ENCODE measurements around the gene NUP58. TPM values are rescaled to one million over a fixed set of nuclear protein-coding genes. Genes with fewer than 3 reads are reported as not detected.

Gene NUP58
- polyA plus RNA-seq, 1 donor, result 33.6 TPM

DNA sequence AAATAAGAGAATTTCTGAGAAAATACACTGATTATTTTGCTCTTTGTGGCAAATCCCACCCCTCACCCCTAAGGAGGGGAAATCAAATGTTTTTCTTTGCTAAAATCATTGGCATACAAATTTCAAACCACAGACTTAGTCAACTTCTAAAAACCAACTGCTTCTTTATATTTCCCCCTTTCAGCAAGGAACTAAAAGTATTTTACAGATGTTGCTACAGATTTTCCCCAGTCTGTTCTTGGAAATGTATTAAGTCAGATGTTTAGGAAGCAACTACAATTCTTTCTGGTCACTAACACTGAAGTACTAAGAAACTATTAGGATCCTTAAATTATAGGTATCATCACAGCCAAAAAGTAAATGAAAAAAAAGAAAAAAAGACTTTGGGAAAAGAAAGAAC lies 21.0 kb upstream of the NUP58 start:
- Histone ChIP-seq H3K4me3 (ENCODE audit: low read length) (no peak overlapping the region), H3K27ac (ENCODE audit: low read length) (no peak overlapping the region), H3K4me1 (ENCODE audit: control insufficient read depth, insufficient read depth, low read length) (no peaks in the 10 kb centered on the region), H3K36me3 (ENCODE audit: control insufficient read depth, insufficient read depth, low read length) (no peaks in the 10 kb centered on the region), H3K9me3 (ENCODE audit: control insufficient read depth, low read depth, low read length) (no peaks in the 10 kb centered on the region), H3K27me3 (ENCODE audit: control insufficient read depth, insufficient read depth, low read length) (no peaks in the 10 kb centered on the region)
- no peak for DNase-seq

DNA sequence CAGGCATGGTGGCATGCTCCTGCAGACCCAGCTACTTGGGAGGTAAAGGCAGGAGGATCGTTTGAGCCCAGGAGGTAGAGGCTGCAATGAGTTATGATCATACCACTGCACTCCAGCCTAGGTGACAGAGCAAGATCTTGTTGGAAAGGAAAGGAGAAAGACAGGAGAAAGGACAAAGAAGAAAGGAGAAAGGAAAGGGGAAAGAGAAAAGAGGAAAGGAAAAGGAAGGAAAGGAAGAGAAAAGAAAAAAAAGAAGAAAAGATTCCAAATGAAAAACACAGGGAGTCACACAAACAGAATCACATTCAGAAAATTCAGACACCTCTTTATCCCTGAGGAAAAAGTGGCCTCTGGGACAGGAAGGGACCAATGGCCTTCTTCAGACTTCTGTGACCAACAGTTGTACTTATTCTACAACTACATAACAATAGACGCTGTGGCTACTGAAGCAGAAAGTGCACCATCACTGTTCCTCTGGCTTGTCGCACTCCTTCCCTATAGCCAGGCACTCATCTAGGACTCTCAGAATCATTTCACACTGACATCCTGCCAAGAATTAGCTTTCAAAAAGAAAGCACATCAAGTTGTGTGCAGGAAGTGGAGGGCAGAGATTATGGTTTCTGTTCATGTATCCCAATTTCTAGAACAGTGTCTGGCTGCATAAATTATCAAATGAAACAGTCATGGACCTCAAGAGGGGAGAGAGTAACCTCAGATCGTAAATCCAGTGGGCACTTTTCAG lies 20.1 kb upstream of the NUP58 start:
- no peaks in the 10 kb centered on the region for H3K36me3 ChIP-seq (ENCODE audit: control insufficient read depth, insufficient read depth, low read length)
- H3K4me3 ChIP-seq (ENCODE audit: low read length), result no peak overlapping the region
- no peak overlapping the region for H3K27ac ChIP-seq (ENCODE audit: low read length)
- no peak for DNase-seq
- H3K27me3 ChIP-seq (ENCODE audit: control insufficient read depth, insufficient read depth, low read length), result no peaks in the 10 kb centered on the region
- WGBS (ENCODE audit: insufficient coverage, low lambda C conversion rate), result 100% methylated on average over 1 of the region's 4 CpGs
- H3K9me3 ChIP-seq (ENCODE audit: control insufficient read depth, low read depth, low read length), result no peaks in the 10 kb centered on the region
- H3K4me1 ChIP-seq (ENCODE audit: control insufficient read depth, insufficient read depth, low read length), result no peaks in the 10 kb centered on the region

DNA sequence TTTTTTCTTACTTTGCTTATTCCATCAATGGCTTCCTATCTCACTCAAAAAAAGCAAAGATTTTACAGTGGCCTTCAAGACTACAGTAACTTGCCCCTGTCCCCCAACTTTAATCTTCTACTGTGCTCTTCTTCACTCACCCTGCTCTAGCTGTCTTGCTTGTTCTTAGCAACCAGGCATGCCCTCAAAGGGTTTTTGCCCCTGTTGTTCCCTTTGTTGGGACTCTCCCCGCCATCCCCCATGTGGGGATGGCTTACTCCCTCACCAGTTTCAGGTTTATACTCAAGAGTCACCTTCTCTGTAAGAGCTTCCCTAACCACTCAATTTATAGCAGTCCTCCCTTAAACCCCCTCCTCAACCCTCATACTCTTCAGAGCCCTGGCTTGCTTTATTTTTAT lies 19.5 kb upstream of the NUP58 start:
- Histone ChIP-seq H3K4me3 (ENCODE audit: low read length) (no peak overlapping the region), H3K9me3 (ENCODE audit: control insufficient read depth, low read depth, low read length) (no peaks in the 10 kb centered on the region), H3K36me3 (ENCODE audit: control insufficient read depth, insufficient read depth, low read length) (no peaks in the 10 kb centered on the region), H3K4me1 (ENCODE audit: control insufficient read depth, insufficient read depth, low read length) (no peaks in the 10 kb centered on the region), H3K27ac (ENCODE audit: low read length) (no peak overlapping the region), H3K27me3 (ENCODE audit: control insufficient read depth, insufficient read depth, low read length) (no peaks in the 10 kb centered on the region)
- DNase-seq, result no peak
- 89% methylated on average over 1 of the region's 1 CpG for WGBS (ENCODE audit: insufficient coverage, low lambda C conversion rate)

DNA sequence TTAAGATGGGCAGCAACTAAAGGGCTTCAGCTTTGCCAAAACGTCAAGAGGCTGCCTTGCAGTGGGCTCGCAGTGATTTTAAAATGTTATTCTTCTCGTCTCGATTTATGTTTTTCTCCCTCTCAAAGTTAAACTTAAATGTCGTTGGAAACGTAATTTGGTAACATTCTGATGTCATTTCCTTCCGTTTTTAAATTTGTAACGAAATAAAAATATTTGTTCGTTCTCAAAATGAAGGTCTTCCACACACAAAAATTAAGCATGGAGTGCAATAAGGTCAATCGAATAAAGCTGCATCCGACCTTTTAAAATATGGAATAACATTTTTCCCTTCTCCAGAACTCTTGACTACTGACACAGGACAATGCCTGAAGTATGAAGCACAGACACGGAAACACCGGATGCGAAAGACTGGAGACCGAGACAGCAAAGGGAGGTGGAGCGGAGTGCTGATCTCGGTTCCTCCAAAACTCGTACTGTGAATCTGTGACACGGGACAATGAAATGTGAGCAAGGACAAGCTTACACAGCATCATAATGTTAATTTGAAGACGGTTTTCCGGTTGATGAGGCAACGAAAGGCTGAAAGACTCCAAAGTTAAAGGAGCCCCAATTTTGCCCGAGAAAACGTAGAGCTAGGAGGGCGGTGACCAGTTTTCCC lies 15.0 kb upstream of the NUP58 start:
- WGBS (ENCODE audit: insufficient coverage, low lambda C conversion rate), result 32% methylated on average over 9 of the region's 25 CpGs
- peak overlapping the region; percentile 88 for H3K27ac ChIP-seq (ENCODE audit: low read length)
- no peaks in the 10 kb centered on the region for H3K36me3 ChIP-seq (ENCODE audit: control insufficient read depth, insufficient read depth, low read length)
- no peaks in the 10 kb centered on the region for H3K9me3 ChIP-seq (ENCODE audit: control insufficient read depth, low read depth, low read length)
- H3K4me3 ChIP-seq (ENCODE audit: low read length), result peak overlapping the region; percentile 78
- peak in 1 of 2 donors; percentile 50 for DNase-seq
- peaks cover 18% of the 10 kb centered on the region for H3K27me3 ChIP-seq (ENCODE audit: control insufficient read depth, insufficient read depth, low read length)
- no peaks in the 10 kb centered on the region for H3K4me1 ChIP-seq (ENCODE audit: control insufficient read depth, insufficient read depth, low read length)

DNA sequence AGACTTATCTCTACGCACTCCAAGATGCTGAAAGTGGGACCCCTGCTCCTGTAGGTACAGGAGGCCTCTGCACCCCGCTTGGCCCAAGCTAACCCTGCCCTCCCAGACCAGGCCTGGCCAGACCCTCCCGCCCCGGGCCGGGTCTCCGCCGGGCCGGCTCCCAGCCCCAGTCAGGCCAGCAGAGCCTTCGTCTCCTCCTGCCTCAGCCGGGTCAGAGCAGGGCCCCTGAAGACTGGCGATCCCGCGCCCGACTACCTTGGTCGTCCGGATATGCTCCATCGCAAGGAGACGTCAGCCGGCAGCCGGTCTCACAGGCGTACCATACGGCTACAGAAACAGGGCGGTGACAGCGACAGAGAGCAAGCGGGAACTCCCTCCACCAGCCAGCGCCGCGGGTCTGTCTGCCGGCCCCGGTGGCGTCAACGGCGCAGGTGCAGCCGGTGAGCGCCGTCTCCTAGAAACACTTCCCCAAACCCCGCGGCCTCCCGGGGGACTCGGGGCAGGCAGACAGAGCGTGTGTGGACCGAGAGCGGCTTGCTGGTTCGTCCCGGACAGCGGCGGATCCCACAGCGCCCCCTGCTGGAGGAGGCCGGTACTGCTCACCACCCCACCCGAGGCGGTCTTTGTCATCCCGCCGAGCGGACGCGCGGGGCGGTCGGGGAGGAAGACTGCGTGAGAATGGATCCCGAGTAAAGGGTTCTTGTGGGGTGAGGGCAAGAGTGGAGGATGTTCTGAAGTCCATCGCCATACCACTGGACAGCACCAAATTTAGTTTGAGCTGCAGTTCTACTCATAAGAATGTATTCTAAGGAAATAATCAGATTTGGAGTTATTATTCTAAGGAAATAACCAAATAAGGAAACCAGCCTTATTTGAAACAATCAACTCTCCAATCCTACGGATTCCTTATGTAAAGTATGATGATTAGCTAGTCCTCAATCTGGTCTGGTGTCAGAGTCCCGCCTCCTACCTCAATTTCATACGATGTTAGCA lies 14.2 kb upstream of the NUP58 start, which contains the start of gene MTMR6:
MTMR6 (minus strand) TSS at position 520 of the 993 bp plus-strand sequence; CDS start at position 279, 241 bp downstream.
- H3K4me1 ChIP-seq (ENCODE audit: control insufficient read depth, insufficient read depth, low read length), result no peaks in the 10 kb centered on the region
- WGBS (ENCODE audit: insufficient coverage, low lambda C conversion rate), result no CpG with 5 or more reads among the region's 65 CpGs
- peak; percentile 82 to 93 for DNase-seq
- no peaks in the 10 kb centered on the region for H3K9me3 ChIP-seq (ENCODE audit: control insufficient read depth, low read depth, low read length)
- H3K4me3 ChIP-seq (ENCODE audit: low read length), result peak within 1 kb of the TSS; percentile 78
- peak within 1 kb of the TSS; percentile 88 for H3K27ac ChIP-seq (ENCODE audit: low read length)
- H3K27me3 ChIP-seq (ENCODE audit: control insufficient read depth, insufficient read depth, low read length), result peaks cover 22% of the 10 kb centered on the region
- no peaks in the 10 kb centered on the region for H3K36me3 ChIP-seq (ENCODE audit: control insufficient read depth, insufficient read depth, low read length)

DNA sequence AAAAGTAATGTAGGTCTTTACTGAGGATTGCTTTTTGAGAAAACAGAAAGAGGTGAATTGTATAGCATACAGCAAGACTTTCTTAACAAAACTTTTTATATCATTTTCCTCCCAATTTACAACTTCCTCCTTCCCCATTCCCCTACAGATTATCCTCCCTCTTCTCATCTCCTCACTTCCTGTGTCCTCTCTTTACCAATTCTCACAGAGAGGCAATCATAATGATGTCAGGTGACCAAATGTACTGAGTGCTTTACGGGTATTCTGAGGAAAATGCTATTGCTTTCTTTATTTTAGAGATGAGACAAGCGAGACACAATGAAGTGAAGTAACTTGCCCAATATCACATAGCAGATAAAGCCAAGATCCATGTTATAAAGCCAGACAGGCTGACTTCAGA lies 12.5 kb upstream of the NUP58 start:
- Histone ChIP-seq H3K27me3 (ENCODE audit: control insufficient read depth, insufficient read depth, low read length) (peaks cover 25% of the 10 kb centered on the region), H3K27ac (ENCODE audit: low read length) (no peak overlapping the region), H3K4me3 (ENCODE audit: low read length) (no peak overlapping the region), H3K4me1 (ENCODE audit: control insufficient read depth, insufficient read depth, low read length) (no peaks in the 10 kb centered on the region), H3K36me3 (ENCODE audit: control insufficient read depth, insufficient read depth, low read length) (no peaks in the 10 kb centered on the region), H3K9me3 (ENCODE audit: control insufficient read depth, low read depth, low read length) (no peaks in the 10 kb centered on the region)
- DNase-seq, result no peak
- WGBS (ENCODE audit: insufficient coverage, low lambda C conversion rate), result 70% methylated on average over 2 of the region's 2 CpGs

DNA sequence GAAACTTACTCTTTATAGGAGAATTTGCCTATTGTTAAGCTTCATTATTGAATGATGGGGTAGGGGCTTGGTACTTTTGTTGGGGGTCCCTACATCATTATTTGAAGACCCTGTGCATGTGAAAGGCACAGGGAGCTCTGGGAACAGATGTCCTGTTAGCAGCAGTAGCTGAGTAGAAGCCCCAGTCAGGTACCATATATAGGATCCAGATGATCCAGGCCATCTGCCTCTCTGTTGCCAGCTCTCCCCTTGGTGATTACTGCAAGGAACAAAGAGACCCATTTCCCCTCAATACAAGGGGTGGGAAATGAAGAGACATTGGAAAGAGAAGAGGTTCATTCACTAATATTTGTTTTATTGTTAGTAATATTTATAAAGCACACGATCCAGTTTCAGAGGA lies 9.7 kb upstream of the NUP58 start:
- WGBS (ENCODE audit: insufficient coverage, low lambda C conversion rate), result no CpG with 5 or more reads among the region's 1 CpG
- Histone ChIP-seq H3K27ac (ENCODE audit: low read length) (no peak overlapping the region), H3K27me3 (ENCODE audit: control insufficient read depth, insufficient read depth, low read length) (peaks cover 38% of the 10 kb centered on the region), H3K4me3 (ENCODE audit: low read length) (no peak overlapping the region), H3K36me3 (ENCODE audit: control insufficient read depth, insufficient read depth, low read length) (no peaks in the 10 kb centered on the region), H3K4me1 (ENCODE audit: control insufficient read depth, insufficient read depth, low read length) (no peaks in the 10 kb centered on the region), H3K9me3 (ENCODE audit: control insufficient read depth, low read depth, low read length) (no peaks in the 10 kb centered on the region)
- no peak for DNase-seq

DNA sequence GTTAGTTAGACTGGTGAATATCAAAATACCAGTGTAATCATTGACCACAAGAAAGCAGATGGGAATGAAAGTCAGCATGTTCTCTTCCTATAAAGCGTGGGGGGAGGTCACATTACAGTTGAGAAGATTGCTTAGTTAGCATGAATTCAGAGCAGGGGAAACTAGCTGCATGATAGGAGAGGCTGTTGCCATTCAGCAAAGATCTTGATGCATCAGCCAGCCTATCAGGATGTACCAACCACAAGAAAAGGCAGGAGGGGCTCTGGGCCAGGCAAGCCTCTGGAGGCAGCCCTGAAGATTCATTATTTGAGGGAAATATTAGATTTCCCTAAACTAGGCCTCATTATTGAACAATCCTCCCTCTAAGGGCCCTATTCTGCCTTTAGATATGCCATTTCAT lies 9.1 kb upstream of the NUP58 start:
- Histone ChIP-seq H3K27me3 (ENCODE audit: control insufficient read depth, insufficient read depth, low read length) (peaks cover 40% of the 10 kb centered on the region), H3K36me3 (ENCODE audit: control insufficient read depth, insufficient read depth, low read length) (no peaks in the 10 kb centered on the region), H3K4me3 (ENCODE audit: low read length) (no peak overlapping the region), H3K9me3 (ENCODE audit: control insufficient read depth, low read depth, low read length) (no peaks in the 10 kb centered on the region), H3K27ac (ENCODE audit: low read length) (no peak overlapping the region), H3K4me1 (ENCODE audit: control insufficient read depth, insufficient read depth, low read length) (no peaks in the 10 kb centered on the region)
- no CpG with 5 or more reads among the region's 1 CpG for WGBS (ENCODE audit: insufficient coverage, low lambda C conversion rate)
- DNase-seq, result no peak

DNA sequence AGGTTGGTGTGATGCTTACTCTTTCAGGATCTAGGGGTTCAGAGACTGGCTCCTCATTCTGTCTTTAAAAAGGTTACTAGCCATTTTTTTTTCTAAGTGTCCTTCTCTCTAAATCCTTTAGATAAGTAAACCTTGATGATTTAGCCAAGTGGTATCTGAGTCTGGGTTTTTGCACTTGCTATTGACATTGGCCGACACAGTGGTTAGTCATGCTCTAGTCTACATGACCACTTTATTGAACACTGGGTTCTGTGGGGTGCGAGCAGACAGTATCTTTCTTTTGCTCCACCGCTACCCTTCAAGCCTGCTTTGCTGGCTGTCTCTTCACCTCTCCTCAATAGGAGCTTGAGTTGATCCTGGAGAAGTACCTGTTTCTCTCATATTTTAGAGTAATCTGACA lies 6.2 kb upstream of the NUP58 start:
- no peak for DNase-seq
- H3K9me3 ChIP-seq (ENCODE audit: control insufficient read depth, low read depth, low read length), result no peaks in the 10 kb centered on the region
- no CpG with 5 or more reads among the region's 3 CpGs for WGBS (ENCODE audit: insufficient coverage, low lambda C conversion rate)
- no peaks in the 10 kb centered on the region for H3K36me3 ChIP-seq (ENCODE audit: control insufficient read depth, insufficient read depth, low read length)
- peaks cover 35% of the 10 kb centered on the region for H3K27me3 ChIP-seq (ENCODE audit: control insufficient read depth, insufficient read depth, low read length)
- no peaks in the 10 kb centered on the region for H3K4me1 ChIP-seq (ENCODE audit: control insufficient read depth, insufficient read depth, low read length)
- no peak overlapping the region for H3K4me3 ChIP-seq (ENCODE audit: low read length)
- H3K27ac ChIP-seq (ENCODE audit: low read length), result no peak overlapping the region

DNA sequence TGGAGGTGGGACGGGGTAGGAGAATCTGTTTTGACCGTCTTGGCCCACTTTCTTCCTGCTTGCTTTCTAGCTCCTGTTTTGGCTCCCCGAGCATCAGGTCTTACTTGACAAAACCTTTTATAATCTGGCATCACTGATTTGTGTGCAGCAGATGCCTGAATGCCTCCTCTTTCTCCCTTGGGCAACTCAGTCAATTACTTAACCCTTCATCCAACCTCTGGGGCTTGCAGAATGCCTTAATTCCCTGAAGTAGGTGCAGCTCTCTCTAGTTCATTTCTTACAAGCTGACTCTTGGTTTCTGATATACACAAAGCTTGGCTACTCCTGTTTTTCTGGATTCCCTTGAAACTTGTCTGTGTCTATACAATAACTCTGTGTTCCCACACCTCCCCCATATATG lies 5.7 kb upstream of the NUP58 start:
- H3K9me3 ChIP-seq (ENCODE audit: control insufficient read depth, low read depth, low read length), result peaks cover 1% of the 10 kb centered on the region
- DNase-seq, result no peak
- no CpG with 5 or more reads among the region's 3 CpGs for WGBS (ENCODE audit: insufficient coverage, low lambda C conversion rate)
- H3K4me3 ChIP-seq (ENCODE audit: low read length), result no peak overlapping the region
- no peaks in the 10 kb centered on the region for H3K36me3 ChIP-seq (ENCODE audit: control insufficient read depth, insufficient read depth, low read length)
- H3K27ac ChIP-seq (ENCODE audit: low read length), result no peak overlapping the region
- no peaks in the 10 kb centered on the region for H3K4me1 ChIP-seq (ENCODE audit: control insufficient read depth, insufficient read depth, low read length)
- H3K27me3 ChIP-seq (ENCODE audit: control insufficient read depth, insufficient read depth, low read length), result peaks cover 35% of the 10 kb centered on the region
